Activated CD4-positive, alpha-beta T cell treated with anti-CD3 and anti-CD28 coated beads for 48 hours (primary cell): ENCODE measurements around the gene ANKLE2.
"Not testable (repeated sequence)": the region's sequence is repeated elsewhere in the genome, so short reads cannot be mapped to it uniquely, and the experiment has no call there.

Experiments
- DNase-seq: peaks from one replicate; pipeline ENCODE4 v3.0.0-alpha.2; 2020

ANKLE2 gene

DNA sequence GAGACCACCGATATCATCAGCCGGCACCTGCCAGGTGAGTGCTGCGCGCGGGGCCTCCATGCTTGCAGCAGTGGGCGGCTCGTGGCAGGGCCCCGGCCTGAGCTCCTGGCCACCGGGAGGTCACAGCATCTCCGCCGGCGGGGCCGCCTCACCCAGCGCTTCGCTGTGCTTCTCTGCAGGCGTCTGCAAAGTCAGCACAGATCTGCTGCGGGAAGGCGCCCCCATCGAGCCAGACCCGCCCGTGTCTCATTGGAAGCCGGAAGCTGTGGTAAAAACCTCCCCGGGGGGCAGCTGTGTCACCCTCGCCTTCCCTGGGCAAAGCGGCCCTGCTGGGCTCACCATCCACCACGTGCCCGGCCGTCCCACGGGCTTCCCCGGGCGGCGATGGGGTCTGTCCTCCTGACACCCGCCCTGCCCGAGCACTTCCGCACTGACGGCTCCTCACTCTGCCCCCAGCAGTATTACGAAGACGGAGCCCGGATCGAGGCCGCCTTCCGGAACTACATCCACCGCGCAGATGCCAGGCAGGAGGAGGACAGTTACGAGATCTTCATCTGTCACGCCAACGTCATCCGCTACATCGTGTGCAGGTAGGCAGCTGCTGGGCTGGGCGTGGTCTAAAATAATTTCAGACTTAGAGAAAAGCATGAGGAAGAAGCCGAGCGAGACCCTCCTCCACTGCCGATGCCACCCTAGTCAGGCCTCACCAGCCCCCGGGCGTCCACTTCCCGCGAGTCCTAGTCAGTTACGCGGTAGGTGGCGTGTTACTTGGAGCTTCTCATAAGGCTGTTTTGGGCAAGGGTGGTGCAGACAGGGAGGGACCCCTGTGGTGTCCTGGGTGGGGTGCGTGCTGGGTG, 43.9 kb downstream of the ANKLE2 start:
- DNase-seq = no peak

DNA sequence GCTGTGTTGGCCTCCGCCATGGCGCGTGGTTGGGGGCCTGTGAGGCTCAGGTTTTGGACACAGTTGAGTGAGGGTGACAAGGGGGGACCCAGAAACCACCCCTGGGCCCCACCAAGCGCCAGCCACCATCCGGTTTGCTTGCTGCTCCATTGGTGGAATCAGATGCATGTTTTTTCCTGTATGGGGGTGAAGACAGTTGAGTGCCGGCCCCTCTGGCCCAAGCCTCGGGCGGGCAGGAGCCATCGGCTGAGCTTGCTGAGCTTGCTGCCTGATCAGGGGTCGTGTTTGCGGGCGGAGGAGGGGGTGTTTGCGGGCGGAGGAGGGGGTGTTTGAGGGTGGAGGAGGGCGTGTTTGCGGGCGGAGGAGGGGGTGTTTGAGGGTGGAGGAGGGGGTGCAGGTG, 44.6 kb downstream of the ANKLE2 start:
- no peak for DNase-seq

DNA sequence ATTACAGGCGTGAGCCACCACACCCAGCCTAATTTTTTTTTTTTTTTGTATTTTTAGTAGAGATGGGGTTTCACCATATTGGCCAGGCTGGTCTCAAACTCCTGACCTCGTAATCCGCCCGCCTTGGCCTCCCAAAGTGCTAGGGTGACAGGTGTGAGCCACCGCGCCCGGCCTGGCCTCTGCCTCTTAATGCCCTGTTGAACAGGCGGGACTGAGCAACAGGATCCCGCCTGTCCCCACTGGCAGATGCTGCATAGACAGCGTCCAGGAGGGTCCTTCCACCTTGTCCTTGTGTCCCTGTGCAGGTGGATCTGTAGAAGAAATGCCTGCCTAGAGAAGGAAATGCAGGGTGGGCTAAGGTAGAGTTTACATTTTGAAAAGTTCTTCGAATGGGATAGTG, 45.3 kb downstream of the ANKLE2 start:
- DNase-seq = no peak

DNA sequence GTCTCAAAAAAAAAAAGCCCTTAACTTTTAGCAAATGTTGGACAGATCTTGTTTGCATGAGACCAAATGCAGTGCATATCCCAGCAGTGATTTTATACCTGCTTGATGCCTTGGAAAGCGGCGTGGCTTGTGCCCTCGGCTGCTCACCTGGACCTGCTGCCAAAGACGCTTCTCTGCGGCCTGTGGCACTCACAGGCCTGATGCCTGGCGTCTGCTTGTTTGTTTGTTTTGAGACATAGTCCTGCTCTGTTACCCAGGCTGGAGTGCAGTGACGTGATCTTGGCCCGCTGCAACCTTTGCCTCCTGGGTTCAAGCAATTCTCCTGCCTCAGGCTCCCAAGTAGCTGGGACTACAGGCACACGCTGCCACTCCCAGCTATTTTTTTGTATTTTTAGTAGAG, 45.8 kb downstream of the ANKLE2 start:
- DNase-seq = no peak

DNA sequence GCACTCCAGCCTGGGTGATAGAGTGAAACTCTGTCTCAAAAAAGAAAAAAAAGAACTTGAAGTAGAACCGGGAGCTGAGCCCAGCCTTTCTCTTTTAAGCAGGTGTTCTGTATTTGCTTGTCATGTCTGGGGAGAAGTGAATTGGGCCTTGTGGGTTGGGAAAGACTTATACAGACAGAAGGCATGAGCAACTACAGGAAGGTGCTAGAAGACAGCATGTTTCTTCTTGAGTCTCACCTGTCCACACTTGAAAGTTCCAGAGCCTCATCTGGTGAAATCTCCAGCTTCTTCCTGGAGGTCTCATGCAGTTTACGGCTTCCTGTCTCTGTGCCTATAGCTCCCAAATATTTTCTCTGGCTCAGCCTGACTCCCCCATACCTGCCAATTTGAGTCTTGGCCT, 48.5 kb downstream of the ANKLE2 start:
- DNase-seq = no peak

DNA sequence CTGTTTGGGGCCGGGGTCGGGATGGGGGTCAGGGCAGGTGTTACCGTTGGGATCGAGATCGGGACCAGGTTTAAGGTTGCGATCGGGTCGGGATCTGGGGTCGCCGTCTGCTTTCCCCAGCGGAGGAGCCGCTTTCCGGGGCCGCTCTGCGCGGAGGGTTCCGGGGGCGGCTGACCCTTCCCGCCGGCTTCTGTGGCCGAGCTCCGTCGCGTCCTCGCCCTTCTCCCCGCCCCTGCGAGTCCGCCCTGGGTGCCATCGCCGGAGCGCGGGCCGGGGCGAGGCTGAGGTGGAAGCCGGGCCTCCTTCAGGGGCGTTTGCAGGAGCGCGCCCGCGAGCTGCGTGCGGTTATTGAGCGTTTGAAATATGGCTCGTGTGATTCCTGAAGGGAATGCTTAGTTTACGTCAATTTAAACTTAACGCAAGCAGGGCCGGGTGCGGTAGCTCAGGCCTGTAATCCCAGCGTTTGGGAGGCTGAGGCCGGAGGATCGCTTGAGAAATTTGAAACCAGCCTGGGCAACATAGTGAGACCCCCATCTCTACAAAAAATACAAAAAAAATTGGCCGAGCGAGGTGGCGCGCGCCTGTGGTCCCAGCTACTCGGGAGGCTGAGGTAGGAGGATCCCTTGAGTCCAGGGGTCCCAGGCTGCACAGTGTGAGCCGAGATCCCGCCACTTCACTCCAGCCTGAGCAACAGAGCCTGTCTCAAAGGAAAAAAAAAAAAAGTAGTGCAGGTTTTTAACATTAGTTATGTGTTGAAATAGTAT, 50.4 kb downstream of the ANKLE2 start:
- DNase-seq = peak; percentile 38

DNA sequence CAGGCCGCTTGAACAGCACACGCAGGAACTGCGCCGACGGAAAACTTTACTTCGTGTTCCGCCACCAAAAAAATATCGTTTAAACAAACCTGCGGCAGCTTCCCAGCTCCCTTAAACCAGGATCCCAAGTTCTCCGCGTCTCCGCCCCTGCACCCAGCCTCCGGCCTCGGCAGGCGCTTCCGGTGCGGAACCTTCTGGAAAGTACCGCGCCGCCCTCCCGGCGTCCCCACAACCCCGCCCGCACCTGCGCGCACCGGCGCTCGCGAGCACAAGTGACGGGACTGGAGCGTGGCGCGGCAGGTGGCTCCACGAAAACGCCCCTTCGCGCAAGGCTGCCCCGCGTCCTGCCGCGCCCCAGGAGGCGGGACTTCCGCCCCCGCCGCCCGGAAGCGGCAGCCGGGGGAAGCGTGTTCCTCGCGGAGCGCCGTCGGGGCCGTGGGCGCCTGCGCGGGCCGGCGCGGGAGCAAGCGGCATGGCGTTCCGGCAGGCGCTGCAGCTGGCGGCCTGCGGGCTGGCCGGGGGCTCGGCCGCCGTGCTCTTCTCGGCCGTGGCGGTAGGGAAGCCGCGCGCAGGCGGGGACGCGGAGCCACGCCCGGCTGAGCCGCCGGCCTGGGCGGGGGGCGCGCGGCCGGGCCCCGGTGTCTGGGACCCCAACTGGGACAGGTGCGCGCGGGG, 51.1 kb downstream of the ANKLE2 start, which contains the start of gene PGAM5:
PGAM5 (plus strand) TSS at position 438 of the 675 bp plus-strand sequence; CDS start at position 473, 35 bp downstream.
- DNase-seq = peak; percentile 90

DNA sequence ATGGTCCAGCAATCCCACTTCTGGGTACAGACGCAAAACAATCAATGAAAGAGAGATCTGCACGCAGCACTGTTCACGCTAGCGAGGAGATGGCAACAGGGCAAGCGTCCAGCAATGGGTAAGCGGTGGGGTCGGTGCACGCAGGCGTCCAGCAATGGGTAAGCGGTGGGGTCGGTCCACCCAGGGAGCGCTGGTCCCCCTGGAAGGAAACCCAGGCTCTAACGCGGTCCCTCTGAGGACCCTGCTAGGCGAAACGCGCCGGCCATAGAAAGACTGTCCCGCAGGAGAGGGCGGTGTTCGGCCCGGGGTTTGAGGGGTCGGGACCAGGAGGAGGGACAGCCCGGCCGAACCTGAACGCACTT, 51.6 kb downstream of the ANKLE2 start:
- no peak for DNase-seq

DNA sequence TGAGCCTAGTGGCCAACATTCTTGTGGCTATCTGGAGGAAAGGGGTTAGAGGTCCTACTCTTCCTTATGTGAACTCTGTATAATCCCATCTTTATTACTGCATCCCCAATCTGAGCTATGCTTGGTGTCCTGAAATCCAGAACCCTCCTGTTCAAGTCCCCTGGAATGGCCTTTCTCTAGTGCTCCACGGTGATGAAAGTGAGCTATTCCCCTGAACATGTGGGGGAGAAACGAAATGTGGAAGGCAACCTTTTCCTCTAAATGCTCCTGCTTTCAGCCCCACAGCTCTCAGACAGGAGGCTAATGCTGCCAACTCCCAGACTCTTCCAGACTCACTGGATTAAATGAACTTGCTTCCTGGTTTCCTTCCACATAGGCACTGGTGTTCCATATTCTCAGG, 53.5 kb downstream of the ANKLE2 start:
- DNase-seq = no peak

DNA sequence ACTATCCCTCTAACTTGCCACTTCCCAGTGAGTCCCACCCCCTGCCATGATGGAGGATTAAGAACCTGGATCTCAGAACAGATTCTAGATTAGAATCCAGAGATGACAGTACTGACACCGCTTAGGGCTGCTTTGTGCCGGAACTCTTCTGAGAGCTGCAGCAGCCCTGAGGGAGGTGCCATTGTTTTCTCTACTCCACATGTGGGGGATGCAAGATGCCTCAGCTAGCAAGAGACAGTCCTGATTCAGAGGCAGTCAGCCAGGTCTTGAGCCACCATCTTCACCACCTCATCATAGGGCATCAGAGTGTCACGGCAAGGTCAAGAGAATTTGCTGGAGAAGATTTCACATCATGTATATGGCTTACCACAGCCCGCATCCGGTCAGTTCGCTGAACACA, 54.4 kb downstream of the ANKLE2 start:
- DNase-seq = no peak

DNA sequence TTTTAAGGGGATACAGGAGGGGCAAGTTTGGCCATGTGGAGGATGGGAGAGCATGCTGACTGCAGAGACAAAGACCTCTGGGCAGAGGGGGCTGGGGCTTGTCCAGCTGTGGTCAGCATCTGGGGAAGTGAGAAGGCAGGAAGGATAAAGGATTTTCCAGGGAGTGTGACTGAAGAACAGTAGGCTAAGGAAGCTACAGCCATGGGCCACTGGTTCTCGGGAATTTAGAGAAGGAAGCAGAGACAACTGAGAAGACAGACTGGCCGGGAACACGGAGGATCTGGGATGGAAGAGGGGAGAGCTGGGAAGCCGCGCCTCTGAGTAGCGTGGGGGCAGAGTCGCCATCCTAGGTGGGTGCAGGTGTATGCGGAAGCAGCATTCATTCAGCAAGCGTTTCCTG, 58.0 kb downstream of the ANKLE2 start:
- DNase-seq = no peak

DNA sequence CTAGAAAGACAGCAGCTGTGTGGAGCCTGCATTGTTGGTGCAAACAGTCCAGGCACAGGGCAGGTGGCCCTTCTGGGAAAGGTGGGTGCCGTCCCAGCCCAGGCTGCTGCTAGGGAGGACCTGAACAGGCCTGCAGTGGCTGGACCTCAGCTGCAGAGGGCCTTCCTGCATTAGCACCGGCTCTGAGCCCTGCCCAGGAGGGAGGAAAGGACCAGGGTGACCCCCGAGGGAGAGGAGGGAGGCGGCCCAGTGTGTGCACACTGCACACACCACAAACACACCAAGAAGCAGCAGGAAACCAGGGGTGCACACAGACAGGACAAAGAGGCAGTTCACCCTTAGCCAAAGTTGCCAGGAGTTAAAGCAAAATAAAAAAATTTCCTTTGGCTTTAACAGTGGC, 59.0 kb downstream of the ANKLE2 start:
- no peak for DNase-seq

DNA sequence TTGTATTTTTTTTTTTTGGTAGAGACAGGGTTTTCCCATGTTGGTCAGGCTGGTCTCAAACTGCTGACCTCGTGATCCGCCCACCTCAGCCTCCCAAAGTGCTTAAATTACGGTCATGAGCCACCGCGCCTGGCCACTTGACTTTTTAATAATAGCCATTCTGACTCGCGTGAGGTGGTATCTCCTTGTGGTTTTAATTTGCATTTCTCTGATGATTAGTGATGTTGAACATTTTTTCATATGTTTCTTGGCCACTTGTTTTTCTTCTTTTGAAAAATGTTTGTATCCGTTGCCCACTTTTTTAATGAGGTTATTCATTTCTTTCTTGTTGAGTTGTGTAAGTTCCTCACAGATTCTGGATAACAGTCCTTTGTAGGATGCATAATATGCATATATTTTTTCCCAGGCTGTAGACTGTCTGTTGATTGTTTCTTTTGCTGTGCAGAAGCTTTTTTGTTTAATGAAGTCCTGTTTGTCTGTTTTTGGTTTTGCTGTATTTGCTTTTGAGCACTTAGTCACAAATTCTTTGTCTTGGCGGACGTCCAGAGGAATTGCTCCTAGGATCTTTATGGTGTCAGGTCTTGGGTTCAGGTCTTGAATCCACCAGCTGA, 61.3 kb downstream of the ANKLE2 start:
- no peak for DNase-seq

DNA sequence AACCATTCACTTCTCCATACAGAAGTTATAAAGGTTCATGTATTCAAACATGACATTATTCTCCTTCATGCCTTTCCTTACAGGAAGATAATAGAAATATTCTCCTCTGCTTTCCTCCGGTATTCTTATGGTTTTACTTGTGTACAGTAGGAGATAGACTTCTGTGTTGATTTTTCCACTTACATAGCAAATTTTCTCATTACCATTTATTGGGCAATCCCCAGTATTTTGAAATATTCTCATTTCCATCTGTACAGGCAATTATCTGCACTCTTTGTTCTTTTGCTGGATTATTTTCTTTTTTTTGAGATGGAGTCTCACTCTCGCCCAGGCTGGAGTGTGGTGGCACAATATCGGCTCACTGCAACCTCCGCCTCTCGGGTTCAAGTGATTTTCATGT, 63.3 kb downstream of the ANKLE2 start:
- no peak for DNase-seq

DNA sequence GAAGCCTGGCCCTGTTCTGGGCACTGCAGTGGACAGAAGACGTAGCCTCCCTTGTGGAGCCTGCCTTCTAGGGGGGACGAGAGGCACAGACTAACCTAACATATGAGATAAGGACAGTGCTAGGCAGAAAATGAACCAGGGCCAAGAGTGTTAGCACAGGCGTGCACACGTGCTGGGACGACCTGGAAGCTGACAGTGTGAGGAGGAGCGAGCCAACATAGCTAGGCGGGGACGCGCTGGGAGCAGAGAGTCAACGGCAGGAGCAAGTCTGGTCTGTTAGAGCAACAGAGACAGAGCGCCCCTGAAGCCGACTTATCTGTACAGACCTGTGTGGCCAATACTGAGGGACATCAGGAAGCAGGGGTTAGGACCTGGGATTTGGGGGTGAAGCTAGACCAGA, 66.2 kb downstream of the ANKLE2 start:
- no peak for DNase-seq

DNA sequence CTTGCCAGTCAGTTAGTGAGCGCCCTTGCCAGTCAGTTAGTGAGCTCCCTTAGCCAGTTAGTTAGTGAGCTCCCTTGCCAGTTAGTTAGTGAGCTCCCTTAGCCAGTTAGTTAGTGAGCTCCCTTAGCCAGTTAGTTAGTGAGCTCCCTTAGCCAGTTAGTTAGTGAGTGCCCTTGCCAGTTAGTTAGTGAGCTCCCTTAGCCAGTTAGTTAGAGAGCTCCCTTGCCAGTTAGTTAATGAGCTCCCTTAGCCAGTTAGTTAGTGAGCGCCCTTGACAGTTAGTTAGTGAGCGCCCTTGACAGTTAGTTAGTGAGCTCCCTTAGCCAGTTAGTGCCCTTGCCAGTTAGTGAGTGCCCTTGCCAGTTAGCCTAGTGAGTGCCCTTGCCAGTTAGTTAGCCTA, 66.7 kb downstream of the ANKLE2 start:
- not testable (repeated sequence) for DNase-seq

DNA sequence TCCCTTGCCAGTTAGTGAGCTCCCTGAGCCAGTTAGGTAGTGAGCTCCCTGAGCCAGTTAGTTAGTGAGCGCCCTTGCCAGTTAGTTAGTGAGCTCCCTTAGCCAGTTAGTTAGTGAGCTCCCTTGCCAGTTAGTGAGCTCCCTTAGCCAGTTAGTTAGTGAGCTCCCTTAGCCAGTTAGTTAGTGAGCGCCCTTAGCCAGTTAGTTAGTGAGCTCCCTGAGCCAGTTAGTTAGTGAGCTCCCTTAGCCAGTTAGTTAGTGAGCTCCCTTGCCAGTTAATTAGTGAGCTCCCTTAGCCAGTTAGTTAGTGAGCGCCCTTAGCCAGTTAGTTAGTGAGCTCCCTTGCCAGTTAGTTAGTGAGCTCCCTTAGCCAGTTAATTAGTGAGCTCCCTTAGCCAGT, 69.6 kb downstream of the ANKLE2 start:
- DNase-seq = not testable (repeated sequence)

DNA sequence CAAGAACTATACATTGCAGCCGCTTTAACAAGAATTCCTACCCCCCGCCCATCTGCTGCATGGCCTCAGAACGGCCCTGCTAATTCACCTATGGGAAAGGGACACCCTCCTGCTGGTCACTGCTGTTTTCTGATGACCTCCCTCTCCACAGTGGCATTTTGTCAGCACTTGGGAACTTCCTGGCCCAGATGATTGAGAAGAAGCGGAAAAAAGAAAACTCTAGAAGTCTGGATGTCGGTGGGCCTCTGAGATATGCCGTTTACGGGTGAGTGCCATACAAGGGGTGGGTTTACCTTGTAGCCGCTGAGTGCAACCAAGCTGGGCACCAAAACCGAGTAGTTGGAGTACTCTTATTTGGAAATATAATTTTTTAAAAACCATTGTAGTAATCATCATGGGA, 71.5 kb downstream of the ANKLE2 start:
- no peak for DNase-seq

DNA sequence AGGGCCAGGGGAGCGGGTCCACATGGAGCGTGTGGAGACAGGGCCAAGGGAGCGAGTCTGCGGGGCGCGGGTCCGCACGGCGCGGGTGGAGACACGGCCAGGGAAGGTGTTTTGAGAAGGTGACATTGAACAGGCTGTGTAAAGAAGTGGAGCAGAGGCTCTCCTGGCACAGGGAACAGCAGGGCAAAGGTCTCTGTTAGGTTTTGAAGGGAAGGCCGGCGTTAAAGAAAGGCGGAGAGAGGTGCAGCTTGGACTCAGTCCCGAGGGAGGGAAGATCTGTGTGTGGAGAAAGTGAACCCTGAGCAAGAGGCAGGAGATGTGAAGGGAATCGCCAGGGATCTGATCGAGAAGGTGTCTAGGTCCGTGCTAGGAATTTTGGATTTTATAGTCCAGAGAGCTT, 72.4 kb downstream of the ANKLE2 start:
- DNase-seq = no peak

DNA sequence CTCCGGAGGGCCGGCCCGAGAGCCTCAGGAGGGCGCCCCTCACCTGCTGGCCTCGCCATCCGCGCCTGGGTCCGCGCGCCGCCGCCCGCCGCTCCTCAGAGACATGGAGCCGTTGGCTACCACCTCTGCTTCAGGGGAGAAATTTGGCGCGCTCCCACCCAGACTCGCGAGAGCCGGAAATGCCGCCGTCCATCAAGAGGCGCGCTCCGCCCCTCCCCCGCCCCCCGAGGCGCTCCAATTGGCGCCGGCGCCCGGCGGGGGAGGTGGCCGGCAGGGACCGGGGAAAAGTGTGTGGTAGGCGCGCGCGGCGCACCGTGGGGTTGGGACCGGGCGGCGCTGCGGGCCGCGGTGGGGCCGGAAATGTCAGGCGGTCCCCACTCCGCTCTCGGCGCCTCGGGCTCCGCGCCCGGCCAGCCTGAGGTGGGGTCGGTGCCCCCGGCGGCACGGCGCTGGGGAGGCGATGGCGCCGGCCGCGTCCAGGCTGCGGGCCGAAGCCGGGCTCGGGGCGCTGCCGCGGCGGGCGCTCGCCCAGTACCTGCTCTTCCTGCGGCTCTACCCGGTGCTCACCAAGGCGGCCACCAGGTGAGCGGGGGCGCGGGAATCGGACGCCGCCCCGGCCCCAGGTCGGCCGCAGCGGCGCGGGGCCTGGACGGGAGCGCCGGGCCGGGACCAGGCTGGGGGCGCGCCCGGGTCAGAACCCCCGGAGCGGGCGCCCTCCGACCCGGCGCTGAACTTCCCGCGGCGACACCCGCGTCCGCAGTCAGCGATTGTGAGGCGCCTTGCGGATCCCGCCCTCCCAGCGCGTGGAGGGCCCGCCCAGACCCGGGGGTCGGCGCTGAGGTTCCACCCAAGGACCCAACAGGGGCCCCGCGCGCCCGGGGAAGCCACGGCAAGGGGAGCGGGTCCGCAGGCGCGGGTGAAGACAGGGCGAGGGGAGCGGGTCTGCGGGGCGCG, 74.1 kb downstream of the ANKLE2 start, which contains the start of the genes POLE and PXMP2:
POLE (minus strand) TSS at position 132 of the 954 bp plus-strand sequence; CDS start at position 105, 27 bp downstream.
PXMP2 (plus strand) TSS at position 377 of the 954 bp plus-strand sequence; CDS start at position 461, 84 bp downstream.
- DNase-seq = peak; percentile 97

DNA sequence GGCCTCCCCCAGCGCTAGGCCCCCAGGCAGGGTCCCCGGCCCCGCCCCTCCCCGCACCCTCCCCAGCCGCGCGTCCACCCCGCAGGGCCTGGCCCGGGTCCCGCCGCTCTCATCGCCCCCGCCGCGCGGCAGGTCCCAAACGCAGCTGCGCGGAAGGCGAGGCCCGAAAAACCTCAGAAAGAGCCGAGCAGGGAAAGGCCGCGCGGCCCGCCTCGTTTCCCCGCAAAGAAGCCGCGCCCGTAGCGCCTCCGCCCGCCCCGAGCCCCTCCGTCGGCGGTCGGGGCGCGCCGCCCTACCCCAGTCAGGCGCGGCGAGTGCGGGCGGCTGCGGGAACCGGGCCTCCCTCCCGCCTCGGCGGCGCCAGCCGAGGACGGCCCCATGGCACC, 74.8 kb downstream of the ANKLE2 start:
- DNase-seq = no peak

DNA sequence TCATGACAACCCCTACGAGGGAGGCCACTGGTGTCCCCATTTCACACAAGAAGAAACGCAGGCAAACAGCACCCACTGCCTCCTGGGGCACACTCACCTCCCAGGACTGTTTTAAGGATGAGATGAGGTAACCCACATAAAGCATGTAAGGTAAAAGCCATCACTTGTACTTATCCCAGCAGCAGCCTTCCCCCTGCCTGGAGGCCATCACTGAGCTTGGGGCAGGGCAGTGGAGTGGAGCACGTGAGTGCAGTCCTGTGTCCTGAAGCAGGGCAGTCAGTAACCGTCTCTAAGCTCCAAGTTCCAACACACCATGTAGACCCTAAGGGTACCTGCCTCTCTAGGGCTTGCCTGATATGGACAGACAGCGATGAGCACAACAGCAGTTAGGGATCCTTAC, 76.2 kb downstream of the ANKLE2 start:
- no peak for DNase-seq
